Right forelimb (tissue), 1 donor: Measurements from ENCODE around the gene KRTAP23-1.

ENCODE experiments used
- DNase-seq: peaks from one replicate; pipeline ENCODE4 v3.0.0-alpha.2; 2018

The KRTAP23-1 gene, protein sequence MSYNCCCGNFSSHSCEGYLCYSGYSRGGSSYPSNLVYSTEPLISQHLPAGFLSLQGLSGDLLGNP

DNA sequence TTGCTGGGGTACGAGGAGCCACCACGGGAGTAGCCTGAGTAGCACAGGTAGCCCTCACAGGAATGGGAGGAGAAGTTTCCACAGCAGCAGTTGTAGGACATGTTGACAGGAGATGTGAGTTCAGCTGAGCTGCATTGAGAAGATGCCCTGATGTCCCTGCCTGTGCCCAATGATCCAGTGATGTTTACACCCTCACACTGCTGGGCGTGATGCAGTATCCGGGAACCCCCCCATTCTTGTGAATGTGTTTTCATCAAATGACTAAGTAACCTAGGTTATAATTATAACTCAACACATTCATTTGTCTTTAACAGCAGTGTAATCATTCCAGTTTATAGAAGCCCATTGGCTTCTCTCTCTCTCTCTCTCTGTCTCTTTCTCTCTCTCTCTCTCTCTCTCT lies at the start of gene KRTAP23-1:
TSS of gene KRTAP23-1 (minus strand) at position 101 of the 400 bp plus-strand sequence. CDS start at position 101, 0 bp downstream.
- DNase-seq, result no peak

DNA sequence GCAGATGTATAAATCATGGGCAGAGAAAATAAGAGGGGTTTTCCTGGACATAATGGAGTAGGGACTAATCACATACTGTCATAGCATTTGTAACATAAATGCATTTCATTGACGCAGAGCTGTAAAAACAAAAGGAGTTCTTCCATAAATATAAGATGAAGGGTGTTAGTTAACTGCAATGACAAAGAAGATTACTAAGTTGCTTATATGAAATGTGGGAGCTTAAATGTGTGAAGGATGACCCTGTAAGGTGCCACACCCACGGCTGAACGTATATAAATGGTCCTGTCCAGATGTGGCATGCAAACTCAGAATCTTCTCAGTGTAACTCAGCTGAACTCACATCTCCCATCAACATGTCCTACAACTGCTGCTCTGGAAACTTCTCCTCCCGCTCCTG lies 47.3 kb upstream of the KRTAP23-1 start, which contains the start of gene KRTAP13-1:
TSS of gene KRTAP13-1 (plus strand) at position 301 of the 400 bp plus-strand sequence. CDS start at position 357, 56 bp downstream.
- no peak for DNase-seq

DNA sequence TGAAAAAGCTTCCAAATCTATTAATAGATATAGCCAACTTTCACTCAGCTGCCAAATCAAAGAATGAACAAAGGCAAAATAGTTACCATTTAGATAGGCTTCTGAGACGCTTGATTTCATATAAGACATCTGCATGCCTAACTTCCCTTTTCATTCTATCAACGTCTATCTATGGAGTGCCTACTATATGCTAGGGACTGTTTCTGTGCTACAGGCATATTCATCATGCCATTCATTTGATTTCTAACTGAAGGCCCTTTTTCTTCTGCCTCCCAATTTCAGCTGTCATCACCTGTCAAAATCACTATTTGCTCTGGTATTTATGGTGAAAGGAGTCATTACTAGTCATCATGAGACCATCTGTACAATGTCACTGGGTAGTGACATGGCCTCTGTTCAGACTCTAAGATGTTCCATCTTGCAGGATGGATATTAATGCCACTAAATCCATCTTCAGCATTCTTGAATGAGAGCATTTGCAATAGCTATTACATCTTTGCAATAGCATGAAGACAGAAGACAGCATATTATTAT lies 43.2 kb upstream of the KRTAP23-1 start:
- DNase-seq, result no peak

DNA sequence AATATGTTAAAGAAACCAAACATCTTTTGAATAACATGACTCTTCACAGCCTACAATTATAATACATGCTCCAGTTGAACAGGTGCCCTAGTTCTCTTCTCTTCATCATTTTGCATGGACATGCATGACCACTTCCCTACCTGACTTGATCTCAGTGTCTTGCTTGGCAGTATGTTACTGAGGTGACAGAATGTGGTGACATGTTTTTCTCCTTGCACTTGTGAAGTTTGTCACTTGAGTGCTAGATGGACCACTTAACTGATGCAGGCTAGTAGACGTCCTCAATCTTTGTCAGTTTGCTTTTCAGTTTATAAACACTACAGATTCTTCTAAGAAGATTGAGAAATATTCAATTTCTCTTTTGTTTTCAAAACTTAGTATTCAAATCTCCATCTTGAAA lies 33.8 kb upstream of the KRTAP23-1 start:
- DNase-seq, result no peak

DNA sequence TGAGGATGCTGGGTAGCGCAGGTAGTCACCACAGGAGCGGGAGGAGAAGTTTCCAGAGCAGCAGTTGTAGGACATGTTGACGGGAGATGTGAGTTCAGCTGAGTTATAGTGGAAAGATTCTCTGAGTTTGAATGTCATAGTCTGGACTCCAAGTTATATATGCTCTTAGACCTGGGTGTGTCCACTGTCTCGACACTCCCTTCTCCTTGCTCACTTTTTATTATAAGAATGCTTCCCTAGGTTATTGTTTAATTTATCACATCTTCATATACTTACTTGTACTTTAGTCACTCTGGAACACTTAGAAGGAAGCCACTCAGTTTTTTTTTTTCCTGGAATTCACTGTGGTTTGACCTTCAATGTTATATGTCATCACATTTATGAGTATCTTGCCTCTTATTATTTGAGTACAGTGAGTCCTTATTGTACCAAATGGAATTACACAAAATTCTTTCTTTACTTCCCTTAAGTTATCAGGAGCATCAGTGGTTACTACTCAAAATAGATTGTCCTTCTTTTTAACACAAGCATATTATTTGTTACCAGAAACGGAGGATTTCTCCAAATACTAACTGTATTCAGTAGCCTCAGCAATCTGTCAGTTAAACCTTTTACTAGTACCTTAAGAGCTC lies 23.8 kb upstream of the KRTAP23-1 start, which contains the start of gene KRTAP13-2:
TSS of gene KRTAP13-2 (minus strand) at position 133 of the 632 bp plus-strand sequence. CDS start at position 75, 58 bp downstream.
- no peak for DNase-seq

DNA sequence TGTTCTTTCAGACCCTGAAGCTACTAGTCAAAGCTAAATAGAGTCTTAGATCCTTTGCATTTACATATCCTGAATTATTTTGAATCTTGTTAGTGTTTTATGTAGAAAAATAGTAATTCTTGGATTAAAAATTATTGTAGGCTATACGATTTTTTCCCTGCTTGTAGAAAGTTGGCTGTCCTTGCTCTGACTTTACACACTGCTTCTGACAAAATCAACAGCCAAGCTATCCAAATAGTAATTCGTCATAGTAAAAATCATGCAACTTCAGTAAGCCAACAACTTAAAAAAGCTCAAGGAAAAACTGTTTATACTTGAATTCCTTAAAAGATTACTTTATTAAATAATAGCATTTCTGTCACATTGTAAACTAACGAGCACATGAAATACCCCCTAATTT lies 7.5 kb upstream of the KRTAP23-1 start:
- no peak for DNase-seq

DNA sequence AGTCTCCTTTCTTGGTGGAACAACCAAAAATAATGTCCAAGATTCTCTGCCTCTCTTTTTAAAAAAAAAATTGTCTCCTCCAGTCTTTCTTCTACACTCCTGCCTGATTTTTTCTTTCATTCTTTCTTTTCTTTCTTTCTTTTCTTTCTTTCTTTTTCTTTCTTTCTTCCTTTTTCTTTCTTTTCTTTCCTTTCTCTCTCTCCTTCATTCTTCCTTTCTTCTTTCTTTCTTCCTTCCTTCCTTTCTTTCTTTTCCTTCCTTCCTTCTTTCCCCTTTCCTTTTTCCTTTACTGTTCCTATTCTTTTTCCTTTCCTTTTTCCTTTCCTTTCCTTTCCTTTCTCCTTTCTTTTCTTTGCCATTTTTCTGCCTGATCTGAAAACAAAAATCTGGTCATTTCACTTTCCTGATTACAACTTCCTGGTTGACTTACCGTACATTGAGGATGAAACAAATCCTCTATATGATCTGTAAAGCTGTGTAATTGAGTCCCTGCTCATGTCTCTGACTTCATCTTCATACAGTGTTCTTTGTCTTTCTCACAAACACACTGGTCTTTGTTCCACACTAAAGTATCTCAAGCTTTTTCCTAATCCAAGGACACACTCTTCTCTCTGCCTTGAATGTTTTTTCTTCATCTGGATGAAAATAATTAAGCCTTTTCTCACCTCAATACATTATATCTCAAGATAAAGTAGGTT lies 6.1 kb upstream of the KRTAP23-1 start:
- no peak for DNase-seq

DNA sequence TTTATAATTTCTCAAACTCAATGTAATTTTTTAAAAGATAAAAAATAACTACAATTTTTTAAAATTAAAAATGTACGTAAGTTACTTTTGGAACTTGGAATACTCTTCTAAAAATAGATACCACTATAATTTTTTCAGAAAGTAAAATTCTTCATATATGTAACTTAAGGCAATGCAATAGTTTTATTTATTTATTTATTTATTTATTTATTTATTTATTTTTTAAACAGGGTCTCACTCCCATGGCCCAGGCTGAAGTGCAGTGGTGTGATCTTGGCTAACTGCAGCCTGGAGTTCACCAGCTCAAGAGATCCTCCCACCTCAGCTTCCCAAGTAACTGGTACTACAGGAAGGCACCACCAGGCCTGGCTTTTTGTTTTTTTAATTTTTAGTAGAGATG lies 3.1 kb upstream of the KRTAP23-1 start:
- no peak for DNase-seq

DNA sequence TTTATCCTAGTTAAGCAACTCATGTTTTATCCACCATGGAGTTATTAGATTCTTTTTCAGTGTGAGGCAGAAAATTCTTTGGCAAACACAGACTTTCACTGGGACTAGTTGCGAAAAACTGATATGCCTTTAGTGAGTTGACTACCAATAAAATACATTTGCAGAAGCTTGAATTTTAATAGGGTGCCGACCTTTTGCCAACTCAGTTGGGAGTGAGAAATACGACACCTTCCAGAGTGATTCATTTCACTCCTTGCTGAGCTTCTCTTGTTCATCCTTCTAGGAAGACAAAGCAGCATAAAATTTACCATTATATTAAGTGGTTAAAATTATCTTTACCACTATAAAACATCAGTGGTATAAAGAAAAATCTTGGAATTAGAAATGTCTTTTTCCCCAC lies 1.2 kb upstream of the KRTAP23-1 start:
- DNase-seq, result no peak

DNA sequence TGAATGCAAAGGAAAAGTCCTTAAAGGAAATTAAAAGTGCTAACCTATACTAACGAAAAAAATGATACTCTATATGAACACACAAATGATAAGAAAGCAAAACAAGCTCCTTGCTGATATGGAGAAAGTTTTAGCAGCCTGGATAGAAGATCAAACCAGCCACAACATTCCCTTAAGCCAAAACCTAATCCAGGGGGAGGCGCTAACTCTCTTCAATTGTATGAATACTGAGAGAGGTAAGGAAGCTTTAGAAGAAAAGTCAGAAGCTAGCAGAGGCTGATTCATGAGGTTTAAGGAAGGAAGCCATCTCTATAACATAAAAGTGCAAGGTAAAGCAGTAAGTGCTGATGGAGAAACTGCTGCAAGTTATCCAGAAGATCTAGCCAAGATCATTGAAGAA lies 3.4 kb downstream of the KRTAP23-1 start:
- no peak for DNase-seq

DNA sequence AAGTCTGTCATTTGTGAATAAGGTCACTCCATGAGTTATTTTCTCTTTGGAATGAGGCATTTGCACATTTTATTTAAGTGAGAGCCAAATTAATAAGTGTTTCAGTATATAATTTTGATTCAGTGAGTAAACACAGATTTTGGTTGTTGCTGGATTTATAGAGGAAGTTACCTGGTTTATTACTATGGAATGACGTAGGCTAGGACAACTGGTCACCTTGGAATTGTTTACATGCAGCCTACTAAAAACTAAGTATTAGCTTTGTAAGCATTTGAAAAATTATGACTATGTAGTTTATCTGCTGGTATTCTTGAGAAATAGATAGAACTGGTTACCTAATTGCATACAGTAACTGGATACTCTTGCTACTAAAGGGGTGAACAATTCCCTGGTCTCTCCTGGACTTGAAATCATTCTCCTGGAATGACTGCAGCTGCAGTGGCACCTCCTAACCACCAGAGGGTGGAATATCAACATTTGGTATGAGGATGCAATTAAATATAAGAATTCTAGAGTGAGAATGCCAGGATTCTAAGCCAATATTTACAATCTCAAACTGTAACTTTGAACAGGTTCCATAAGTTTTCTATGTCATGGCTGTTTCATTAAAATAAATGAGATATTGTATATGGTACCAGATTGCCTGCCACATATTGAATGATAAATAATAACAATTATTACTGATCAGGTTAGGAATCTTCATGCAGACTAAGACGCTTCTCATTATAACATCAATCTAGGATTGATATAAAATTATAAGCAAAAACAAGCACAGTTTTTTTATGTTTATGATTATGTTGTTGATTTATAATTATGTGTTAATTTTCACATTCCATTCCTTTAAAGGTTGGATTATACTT lies 7.5 kb downstream of the KRTAP23-1 start:
- no peak for DNase-seq

DNA sequence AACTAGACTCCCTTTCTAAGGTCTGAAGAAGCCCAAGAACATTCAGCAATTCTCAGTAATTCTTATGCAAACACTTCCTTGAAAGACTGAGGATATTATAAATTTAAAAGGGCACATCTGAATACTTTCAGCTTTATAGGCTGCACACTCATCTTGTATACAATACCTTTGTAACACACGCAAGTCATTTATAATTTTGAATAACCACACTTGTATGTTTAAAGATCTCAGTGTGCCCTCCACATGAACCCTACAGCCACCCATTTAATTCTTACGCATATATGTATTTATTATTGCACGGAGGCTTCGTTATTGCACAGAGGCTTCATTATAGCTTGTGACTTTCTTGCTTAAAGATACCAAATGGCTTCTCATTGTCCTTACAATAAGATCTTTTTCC lies 9.7 kb downstream of the KRTAP23-1 start:
- no peak for DNase-seq

DNA sequence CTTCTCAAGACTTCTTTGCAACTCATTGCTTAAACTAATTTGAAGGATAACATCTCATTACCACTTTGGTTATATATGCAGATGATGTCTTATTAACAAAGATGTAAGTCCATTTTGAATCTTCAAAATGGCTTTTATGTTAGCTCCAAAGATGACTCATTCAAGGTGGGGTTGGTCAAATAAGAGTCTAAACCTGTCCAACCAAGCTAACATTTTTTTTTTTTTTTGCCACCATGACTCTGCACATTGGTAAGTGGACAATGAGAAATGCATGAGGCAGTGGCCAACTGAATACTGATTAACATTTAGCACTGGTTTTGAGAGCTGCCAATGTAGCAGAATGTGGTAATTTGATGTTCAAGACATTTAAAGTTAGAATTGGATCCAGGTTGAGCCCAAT lies 10.6 kb downstream of the KRTAP23-1 start:
- DNase-seq, result no peak

DNA sequence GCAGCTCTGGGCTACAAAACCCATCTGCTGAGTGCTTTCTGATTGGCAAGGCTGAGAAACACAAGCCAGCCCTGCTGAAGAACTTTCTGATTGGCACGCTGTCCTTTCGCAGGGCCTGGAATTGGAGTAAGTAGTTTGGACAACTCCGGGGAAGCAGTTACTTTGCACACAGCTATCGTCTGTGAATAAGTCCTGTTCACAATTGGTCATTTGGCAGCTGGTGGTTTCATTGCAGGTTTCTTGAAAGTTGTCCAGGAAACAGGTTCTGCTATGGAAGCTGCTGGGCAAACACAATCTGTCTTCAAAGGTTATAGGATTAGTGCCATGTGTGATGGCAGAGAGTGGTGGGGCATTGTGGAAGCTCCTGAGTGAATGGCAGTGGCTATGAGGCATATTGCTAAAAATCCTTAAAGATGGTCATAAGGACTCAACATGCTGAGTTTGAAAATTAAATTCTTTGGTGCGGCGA lies 11.1 kb downstream of the KRTAP23-1 start, which contains the start of gene KRTAP27-1:
TSS of gene KRTAP27-1 (minus strand) at position 419 of the 469 bp plus-strand sequence. CDS start at position 393, 26 bp downstream.
- no peak for DNase-seq

DNA sequence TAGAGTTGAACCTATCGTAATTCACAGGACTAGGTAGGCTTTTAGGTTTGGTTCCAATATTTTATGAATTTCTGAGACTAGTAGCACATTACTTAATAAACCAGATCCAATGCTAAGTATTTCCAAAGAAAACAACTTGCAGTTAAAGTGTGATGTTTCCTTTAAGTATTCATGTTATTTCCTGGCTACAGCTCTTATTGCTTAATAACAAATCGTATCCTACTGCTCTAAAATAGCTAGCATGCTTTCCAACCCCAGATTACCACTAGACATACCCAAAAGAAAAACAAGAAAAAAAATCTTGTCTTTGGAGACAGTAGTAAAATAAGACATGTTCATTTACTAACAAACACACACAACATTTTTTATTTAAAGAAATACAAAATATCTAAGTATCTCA lies 11.8 kb downstream of the KRTAP23-1 start:
- no peak for DNase-seq

DNA sequence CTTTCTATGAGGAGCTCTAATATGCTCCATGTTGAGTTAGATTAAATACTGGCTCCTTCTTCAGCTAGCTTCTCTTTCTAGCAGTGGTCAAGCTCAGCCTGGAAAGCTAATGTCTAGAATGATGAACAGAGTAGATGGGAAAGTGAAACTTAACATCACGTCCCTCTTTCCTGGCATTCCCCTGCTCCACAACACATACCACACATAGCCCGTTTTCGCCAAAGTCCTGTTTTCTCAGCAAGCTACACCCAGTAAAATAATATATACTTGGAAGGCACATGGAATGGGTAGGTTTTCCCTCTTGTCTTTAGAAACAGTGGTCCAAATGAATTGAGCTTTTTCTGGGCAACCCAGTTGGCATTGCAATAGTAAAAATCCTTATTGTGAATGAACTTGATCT lies 14.7 kb downstream of the KRTAP23-1 start:
- no peak for DNase-seq

DNA sequence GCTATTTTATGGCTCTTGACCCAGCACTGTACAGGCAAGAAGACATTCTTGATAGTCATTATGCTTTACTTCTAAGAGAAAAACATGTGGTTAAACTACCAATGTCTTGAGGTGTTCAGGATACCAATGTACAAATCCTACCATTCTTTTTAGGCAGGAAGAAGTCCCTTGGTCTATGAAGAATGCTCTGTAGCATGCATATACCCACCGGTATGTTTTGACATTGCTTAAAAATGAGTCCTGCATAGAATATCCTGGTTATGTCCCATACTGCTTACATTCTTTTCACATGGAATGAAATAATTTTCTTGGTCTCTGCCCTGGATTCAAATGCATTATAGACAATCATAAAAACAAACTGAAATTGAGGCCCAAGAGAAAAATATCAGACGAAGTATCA lies 15.7 kb downstream of the KRTAP23-1 start:
- no peak for DNase-seq

DNA sequence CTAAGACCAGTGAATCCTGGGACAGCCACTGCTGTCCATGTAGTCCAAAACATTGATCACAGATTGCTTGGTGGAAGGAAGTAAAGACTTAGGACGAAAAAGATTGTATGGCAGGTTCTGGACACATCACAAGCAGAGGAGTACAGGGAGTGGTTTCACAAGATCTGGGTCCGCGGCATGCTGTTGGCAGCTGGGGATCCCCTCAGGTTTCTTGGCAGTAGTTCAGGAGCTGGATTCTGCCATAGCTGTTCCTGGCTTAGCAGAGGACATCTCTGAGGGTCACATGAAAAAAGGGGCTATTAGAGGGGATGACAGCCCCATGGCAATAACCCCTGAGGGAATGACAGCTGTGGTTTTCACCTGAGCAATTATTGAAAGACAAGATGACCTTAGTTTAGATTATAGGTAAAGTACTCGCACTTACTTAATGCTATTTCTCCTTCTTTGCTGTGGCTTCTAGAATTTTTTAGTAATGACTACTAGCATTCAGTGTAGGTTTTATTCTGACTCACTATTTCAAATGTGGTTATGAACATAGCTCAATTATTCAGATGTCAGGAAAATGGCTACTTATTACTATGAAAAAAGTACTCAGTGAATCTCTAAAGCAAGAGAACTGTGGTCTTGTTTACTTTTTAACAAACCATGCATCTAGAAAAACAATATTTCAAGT lies 19.1 kb downstream of the KRTAP23-1 start:
- no peak for DNase-seq

DNA sequence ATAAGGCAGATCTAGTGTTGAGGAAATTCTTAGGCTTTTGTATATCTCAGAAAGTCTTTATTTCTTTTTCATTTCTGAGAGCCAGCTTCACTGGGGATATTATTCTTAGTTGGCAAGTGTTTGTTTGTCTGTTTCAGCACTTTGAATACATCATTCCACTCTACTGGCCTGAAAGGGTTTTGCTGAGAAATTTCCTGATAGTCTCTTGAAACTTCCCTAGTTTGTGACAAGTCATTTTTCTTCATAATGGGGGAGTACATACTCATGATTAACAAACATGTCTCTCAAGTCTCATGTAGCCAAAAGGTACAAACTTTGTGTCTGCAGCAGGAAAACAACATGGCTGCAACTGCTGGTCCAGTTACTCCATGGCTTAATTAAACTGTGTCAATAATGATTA lies 22.0 kb downstream of the KRTAP23-1 start:
- no peak for DNase-seq

DNA sequence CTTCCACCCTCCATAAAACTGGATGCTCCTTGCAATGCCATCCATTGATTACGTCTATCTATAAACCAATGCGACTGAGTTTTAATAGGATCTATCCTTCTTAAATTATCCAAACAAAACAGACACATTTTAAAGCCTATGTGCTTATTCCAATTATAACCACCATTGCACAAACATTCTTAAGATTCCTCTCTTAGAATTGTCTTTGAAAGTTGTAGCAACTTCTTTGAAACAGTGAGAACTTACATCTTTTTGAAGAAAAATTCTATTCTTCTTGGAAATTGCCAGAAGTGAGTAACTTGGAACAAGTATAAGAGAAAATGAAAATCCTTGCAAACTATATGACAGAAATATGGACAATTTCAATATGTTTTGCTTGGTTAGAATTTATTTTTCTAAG lies 28.2 kb downstream of the KRTAP23-1 start, which contains the start of gene KRTAP26-1:
TSS of gene KRTAP26-1 (minus strand) at position 101 of the 400 bp plus-strand sequence. CDS start 280 bp downstream, outside the sequence.
- no peak for DNase-seq

DNA sequence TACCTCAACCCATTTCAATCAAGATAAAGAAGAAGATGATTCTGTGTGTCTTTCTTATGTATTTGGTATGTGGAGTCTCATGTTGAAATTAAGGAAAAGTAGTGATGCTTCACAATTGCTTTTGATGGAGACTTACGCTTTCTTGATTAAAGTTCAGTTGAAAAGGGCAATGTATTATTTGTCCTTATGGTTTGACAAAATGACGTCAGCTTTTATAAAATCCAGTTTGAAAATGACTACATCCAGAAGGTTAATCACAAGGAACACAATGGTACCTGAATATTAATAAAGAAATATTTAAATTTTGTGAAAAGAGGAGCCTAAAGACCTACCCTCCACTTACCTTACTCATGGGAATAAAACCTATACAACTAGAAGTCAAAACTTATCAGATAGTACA lies 32.7 kb downstream of the KRTAP23-1 start:
- DNase-seq, result no peak

DNA sequence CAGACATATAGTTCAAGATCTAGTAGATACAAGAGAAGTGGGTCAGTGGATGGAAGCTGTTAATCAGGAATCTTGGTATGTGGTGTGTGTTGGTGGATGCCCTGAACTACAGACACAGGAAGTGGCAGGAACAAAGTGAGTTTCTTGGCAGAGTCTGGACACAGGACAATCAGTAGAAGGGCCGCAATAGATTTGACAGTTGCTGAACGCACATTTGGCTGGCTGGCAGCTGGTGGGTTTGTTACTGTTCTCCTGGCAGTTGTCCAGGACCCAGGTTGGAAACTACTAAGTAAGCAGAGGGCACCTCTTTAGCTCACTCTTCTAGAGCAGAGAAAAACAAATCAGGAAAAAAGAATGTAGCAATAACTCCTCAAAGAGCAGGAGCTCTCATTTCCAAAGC lies 41.5 kb downstream of the KRTAP23-1 start:
- DNase-seq, result no peak
